Ramos (cell line): ENCODE data around the gene DPP3.
"Not testable (repeated sequence)": the region's sequence is repeated elsewhere in the genome, so short reads cannot be mapped to it uniquely, and the experiment has no call there.

Experiments
- in situ Hi-C: fragments of 300-500 bp; cut with MboI; formaldehyde crosslinking; loops from one replicate; pipeline ENCODE4 v1.14.3; 2022; ENCODE audit warnings: low sequenced_read_pairs; ENCODE audit not compliant: unreplicated experiment

DPP3 gene

GRCh38 chr11:66480117-66480938, at the start of gene DPP3:
Gene DPP3 (plus strand): TSS chr11:66480434. CDS start chr11:66482201, 1,767 bp downstream.
- in situ Hi-C loops, result no loop called here

- in situ Hi-C loops, result not testable (repeated sequence)
Measured at GRCh38 chr11:66431287-66431686, 48.9 kb upstream of the DPP3 start.

GRCh38 chr11:66431871-66432329, 48.3 kb upstream of the DPP3 start:
- in situ Hi-C loops, result not testable (repeated sequence)

GRCh38 chr11:66432597-66432996, 47.6 kb upstream of the DPP3 start:
- in situ Hi-C loops, result no loop called here

GRCh38 chr11:66437979-66438503, 42.2 kb upstream of the DPP3 start:
- in situ Hi-C loops, result no loop called here

- in situ Hi-C loops, result no loop called here
Measured at GRCh38 chr11:66438504-66439466, 41.4 kb upstream of the DPP3 start, which contains the start of gene MRPL11. Gene MRPL11 (minus strand): TSS chr11:66438848. CDS start chr11:66438754, 94 bp downstream.

GRCh38 chr11:66440101-66440939, 39.9 kb upstream of the DPP3 start:
- in situ Hi-C loops, result not testable (repeated sequence)

GRCh38 chr11:66440940-66441282, 39.3 kb upstream of the DPP3 start:
- in situ Hi-C loops, result not testable (repeated sequence)

- in situ Hi-C loops, result no loop called here
Measured at GRCh38 chr11:66443602-66444001, 36.6 kb upstream of the DPP3 start.

GRCh38 chr11:66447012-66447411, 33.2 kb upstream of the DPP3 start:
- in situ Hi-C loops, result no loop called here

GRCh38 chr11:66448523-66448922, 31.7 kb upstream of the DPP3 start:
- in situ Hi-C loops, result no loop called here

GRCh38 chr11:66450560-66450959, 29.7 kb upstream of the DPP3 start:
- in situ Hi-C loops, result no loop called here

- in situ Hi-C loops, result no loop called here
Measured at GRCh38 chr11:66451663-66452062, 28.6 kb upstream of the DPP3 start.

GRCh38 chr11:66454247-66454646, 26.0 kb upstream of the DPP3 start:
- in situ Hi-C loops, result no loop called here

GRCh38 chr11:66454828-66455227, 25.4 kb upstream of the DPP3 start:
- in situ Hi-C loops, result no loop called here

- in situ Hi-C loops, result no loop called here
Measured at GRCh38 chr11:66457826-66458225, 22.4 kb upstream of the DPP3 start.

GRCh38 chr11:66459138-66459778, 21.0 kb upstream of the DPP3 start:
- in situ Hi-C loops, result no loop called here

- in situ Hi-C loops, result no loop called here
Measured at GRCh38 chr11:66462010-66462409, 18.2 kb upstream of the DPP3 start.

GRCh38 chr11:66462911-66463310, 17.3 kb upstream of the DPP3 start:
- in situ Hi-C loops, result no loop called here
